Fibroblast of villous mesenchyme (primary cell): Measurements from ENCODE around the gene ACO2. TPM values are rescaled to one million over a fixed set of nuclear protein-coding genes. Genes with fewer than 3 reads are reported as not detected.

Experiments used
- DNase-seq: peaks from one replicate; pipeline ENCODE4 v3.0.0-alpha.2; 2010; ENCODE audit warnings: low read depth
- H3K4me3 ChIP-seq: 2 replicates; pipeline ENCODE4 v1.5.1; 2011; ENCODE audit warnings: low read depth, mild to moderate bottlenecking, low read length
- total RNA-seq: library from RNA; depleted of rRNA; stranded (reverse); fragments of >200 nt; gene quantifications from 2 replicates; pipeline ENCODE4 v1.2.3, GENCODE V29; 2012
- TF ChIP-seq, protein P1 (sequence below): IDR thresholded peaks from 2 replicates; pipeline ENCODE4 v1.5.1; 2012; ENCODE audit warnings: low read depth, mild to moderate bottlenecking, low read length; ENCODE audit not compliant: insufficient read depth

The ACO2 gene
- total RNA-seq, 1 donor, result 69.1 TPM

DNA sequence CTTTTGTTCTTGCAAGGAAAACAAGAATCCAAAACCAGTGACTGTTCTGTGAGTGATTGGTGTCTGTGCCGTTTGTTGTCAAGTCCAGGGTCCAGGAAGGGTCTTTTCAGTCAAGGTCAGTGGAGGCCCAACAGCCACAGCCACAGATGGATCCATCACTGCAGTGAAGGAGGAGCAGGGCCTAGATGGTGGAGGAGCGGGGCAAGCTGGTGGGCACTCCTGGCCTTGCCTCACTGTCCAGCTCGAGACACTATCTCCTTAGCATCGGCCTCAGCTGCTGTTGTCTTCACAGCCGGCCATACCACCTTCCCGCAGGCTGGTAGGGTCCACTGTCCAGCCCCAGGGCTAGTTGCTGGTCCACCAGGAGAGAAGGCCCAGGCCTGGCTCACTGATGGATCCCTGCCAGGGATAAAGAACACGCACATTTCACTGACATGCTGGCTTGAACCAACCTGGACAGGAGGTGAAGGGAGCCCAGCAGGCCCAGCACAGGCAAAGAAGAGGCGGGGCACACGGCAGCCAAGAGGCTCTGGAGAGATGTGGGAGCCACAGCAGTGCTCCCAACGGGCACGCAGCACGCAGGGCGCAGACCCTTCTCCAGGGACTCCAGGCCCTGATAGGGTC is 60.1 kb downstream of the ACO2 start:
- no peak for DNase-seq
- TF ChIP-seq, protein P1, sequence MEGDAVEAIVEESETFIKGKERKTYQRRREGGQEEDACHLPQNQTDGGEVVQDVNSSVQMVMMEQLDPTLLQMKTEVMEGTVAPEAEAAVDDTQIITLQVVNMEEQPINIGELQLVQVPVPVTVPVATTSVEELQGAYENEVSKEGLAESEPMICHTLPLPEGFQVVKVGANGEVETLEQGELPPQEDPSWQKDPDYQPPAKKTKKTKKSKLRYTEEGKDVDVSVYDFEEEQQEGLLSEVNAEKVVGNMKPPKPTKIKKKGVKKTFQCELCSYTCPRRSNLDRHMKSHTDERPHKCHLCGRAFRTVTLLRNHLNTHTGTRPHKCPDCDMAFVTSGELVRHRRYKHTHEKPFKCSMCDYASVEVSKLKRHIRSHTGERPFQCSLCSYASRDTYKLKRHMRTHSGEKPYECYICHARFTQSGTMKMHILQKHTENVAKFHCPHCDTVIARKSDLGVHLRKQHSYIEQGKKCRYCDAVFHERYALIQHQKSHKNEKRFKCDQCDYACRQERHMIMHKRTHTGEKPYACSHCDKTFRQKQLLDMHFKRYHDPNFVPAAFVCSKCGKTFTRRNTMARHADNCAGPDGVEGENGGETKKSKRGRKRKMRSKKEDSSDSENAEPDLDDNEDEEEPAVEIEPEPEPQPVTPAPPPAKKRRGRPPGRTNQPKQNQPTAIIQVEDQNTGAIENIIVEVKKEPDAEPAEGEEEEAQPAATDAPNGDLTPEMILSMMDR, result no peak
- H3K4me3 ChIP-seq, result no peak overlapping the region

DNA sequence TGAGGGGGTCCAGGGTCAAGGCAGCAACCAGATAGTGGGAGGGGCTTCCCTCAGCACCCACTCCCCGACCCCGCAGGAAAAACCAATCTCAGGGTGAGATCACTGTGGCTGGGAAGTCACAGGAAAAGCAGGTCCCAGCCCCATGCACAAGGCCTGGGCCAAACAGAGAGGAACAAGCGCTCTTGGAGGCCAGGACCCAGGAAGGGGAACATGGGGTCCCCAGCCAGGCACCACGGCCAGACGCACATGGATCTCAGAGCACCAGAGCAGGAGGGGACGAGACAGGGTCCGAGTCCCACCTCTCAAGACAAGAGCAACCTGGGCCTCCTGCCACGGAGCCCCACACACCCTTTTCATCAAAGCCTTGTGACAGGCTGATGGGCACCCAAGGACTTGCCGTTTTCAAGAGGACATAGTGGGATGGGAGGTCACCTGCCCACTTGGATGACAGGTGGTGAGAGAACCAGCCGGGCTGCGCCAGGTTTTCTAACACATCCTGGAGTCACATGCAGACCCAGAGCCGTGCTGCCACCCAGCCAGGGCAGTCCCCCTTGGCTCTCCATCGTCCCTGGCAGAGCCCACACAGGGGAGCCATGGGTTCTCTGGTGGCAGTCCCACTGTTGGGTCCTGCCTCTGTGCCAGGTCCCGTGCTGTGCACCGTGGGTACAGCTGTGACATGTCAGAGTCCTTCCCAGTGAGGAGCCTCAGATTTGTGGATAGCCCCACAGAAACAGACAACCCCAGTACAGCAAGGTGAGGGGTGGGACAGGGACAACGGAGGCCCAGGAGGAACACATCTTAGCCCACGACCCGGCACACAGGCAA is 62.2 kb downstream of the ACO2 start:
- DNase-seq, result no peak
- TF ChIP-seq, protein P1, result no peak
- H3K4me3 ChIP-seq, result no peak overlapping the region

DNA sequence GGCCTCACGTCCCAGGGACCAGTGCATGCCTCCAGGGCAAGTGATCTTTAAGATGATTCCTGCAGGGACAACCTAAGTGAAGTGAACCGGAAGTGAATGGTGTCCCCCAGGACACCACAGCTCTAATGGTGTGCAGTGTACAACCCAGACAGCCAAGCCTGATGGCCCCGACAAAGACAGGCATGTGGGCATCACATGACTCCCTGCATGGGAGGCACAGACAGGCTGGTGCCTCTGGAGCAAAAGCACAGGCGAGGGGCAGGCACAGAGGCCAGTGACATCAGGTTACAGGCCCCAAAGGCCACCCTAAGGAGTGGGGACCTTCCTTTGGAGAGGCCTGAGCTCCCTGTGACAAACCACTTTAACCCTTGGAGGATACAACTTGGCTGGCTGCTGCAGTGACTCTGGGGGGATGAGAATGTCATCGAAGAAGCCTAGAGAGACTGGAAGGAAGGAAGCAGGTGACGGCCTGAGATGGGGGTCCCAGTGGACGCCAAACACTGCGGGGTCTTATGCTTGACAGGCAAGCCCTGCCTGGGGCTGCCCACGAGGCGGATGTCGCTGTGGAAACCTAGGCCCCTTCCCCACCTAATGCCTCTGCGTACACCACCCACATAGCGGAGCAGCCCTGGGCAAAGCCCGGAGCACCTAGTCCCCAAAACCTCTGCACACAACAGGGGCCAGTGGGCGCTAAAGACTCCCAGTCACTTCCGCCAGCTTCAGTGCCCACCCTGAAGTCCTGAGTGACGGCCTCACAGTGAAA is 63.0 kb downstream of the ACO2 start:
- TF ChIP-seq, protein P1, result no peak
- H3K4me3 ChIP-seq, result no peak overlapping the region
- no peak for DNase-seq

DNA sequence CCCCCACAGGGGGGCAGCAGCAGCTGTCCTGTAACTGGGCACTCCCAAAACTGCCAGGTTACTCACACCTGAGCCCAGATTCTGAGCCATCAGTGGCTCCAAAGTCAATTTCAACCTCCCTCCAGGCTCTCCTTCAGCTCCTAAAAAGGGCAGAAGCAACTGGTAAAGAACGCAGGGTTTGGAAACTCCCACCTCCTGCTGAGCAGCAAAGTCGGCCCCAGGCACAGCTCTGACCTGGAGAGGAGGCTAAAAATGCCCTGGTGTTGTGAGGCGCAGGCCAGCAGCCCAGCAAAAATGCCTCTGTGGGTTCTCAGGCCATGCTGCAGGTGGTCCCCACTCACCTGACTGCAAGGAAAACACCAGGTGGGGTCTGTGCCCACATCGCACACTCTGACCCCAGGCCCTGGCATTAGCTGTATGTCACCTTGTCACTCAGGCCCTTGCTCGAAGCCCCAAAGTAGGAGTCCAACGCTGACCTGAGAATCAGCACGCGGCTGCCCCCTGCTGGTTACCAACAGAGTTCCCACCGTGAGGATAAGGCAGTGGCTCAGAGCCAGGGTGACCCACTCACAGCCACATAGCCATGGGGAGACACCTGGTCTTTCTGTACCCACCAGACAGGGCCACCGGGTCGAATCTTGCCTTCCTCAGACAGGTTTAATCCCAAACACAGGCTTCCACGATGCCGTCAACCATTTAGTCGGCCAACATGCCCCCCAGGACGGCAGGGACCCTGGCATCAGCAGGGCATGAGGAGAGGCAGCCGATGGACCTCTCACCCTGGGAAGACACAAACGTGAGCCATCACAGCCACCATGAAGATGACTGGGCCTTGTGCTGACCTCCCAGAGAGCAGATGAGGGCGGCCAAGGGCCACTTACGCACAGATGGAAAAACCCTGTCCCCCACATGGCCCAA is 64.2 kb downstream of the ACO2 start:
- DNase-seq, result peak; percentile 65
- no peak overlapping the region for H3K4me3 ChIP-seq
- TF ChIP-seq, protein P1, result peak; percentile 83

DNA sequence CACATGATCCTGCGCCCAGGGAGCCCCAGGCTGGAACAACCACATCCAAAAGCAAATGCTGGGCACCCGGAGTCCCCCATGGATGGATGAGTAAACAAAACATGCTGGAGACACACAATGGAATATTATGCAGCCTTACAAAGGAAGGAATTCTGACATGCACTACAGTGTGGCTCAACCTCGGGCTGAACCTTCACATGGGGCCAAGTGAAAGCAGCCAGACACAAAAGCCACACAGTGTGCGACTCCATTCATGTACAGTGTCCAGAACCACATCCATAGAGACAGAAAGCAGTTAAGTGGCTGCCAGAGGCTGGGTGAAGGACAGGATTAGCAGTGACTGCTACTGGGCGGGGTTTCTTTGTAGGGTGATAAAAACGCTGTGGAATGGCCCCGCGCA is 65.3 kb downstream of the ACO2 start:
- TF ChIP-seq, protein P1, result no peak
- DNase-seq, result no peak
- H3K4me3 ChIP-seq, result no peak overlapping the region

DNA sequence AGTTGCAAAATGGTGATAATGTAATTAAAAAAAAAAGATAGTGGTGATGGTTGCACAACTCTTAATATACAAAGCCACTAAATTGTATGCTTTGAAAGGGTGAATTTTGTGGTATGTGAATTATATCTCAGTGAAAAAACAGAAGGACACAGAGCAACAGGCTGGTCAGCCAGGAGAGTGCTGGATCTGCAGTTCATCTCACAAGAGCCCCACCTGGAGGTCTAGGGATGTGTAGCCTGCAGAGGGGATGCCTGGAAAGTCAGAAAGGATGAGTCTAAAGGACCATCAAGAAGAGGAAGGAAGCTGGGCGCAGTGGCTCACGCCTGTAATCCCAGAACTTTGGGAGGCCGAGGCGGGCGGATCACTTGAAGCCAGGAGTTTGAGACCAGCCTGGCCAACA is 66.3 kb downstream of the ACO2 start:
- TF ChIP-seq, protein P1, result peak; percentile 42
- no peak overlapping the region for H3K4me3 ChIP-seq
- peak; percentile 27 for DNase-seq
